Epithelial cell of prostate (primary cell): ENCODE results near the gene PNPLA4.

Experiments used
- DNase-seq: peaks from one replicate; pipeline ENCODE4 v3.0.0-alpha.2; 2011; ENCODE audit warnings: low read depth, low spot score
- H3K27ac ChIP-seq: fragments of 450-650 bp; 2 replicates; pipeline ENCODE4 v1.5.1; 2017; ENCODE audit warnings: mild to moderate bottlenecking

PNPLA4 gene

DNA sequence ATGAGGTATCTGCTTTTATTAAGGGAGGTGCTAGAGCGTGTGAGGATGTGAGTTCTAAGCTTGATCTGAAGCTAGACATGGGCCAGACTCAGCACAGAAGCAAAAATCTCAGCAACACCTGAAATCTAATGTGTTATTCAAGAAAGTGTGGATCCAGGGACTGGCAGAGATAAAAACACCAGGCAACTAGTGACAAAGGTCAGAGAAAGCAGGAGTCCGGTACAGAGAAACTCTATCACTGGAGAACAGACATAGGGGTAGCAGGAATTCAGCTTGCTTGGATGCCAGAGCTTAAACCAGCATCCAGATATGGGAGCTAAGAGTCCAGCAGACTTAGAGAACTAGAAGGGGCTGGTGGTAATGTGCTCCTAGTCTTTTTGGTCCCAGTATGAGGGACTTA lies 50.3 kb downstream of the PNPLA4 start:
- no peak overlapping the region for H3K27ac ChIP-seq
- no peak for DNase-seq

DNA sequence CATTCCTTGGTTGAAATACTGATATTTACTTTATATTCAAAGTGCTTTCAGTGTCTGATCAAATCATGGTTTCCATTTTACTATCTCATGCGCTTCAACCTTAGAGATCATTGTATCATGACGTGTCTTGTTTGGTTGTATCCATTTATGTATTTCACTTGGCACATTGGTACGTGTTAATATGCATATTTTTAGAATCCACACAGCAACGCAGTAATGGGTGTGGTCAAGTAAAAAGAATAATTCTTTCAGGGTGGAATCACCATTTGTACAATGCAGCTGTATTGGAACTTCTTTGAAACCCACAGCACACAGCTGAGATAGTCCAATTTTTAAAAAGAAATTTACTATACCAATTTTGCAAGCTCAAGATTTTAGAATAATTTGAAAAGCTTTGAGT lies 55.2 kb downstream of the PNPLA4 start:
- no peak overlapping the region for H3K27ac ChIP-seq

DNA sequence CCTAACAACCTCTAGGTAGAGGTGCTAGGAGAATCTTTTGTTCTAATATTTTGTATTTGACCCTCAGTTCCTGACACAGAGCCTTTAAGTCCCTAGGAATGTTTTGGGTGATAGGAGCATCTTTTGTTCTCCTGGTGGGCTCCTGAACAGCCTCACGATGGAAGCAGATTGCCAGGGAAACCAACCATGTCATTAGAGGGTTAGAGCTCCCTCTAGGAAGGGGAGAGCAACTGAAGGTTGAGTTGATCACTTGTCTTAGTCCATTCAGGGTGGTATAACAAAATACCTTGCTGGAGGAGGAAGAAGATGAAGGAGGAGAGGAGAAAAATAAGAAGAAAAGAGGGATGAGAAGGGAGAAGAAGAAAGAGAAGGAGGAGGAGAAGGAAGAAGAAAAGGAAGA lies 75.0 kb downstream of the PNPLA4 start:
- DNase-seq: no peak
- no peak overlapping the region for H3K27ac ChIP-seq

More for the DNA sequence above, 55.2 kb downstream of the PNPLA4 start:
- DNase-seq: no peak
